ENCODE measurements around the gene DCX. TPM values are rescaled to one million over a fixed set of nuclear protein-coding genes. Genes with fewer than 3 reads are reported as not detected.

DCX gene
- polyA plus RNA-seq, 3 donors = not detected

DNA sequence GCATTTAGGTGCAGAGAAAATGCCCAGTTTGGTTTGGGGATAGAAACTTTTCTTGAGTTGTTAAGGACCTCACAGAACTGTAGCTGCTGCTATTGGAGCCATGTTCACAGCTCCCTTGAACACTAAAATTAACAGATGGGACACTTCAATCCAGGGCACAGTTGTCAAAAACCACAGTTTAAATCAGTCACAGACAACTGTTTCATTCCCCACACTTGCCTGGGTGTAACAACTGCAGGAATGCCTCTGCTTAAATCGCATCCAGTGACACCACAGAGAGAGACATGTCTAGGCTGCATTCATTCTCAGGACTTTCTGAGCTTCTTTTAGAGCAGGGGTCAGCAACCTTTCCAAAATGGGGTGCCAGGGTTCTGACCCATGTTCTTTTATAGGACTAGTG lies 129.0 kb downstream of the DCX start:
- no peak overlapping the region for H3K9ac ChIP-seq (ENCODE audit: insufficient read depth, low read length, poor library complexity, severe bottlenecking)
- Mint-ChIP-seq H3K27ac (no peak overlapping the region), H3K4me1 (no peaks in the 10 kb centered on the region), H3K36me3 (no peaks in the 10 kb centered on the region), H3K4me3 (no peak overlapping the region), H3K9me3 (peaks cover 0 to 2% (median 0%) of the 10 kb centered on the region in 7 donors), H3K27me3 (ENCODE audit: low read depth in 3 of 3) (peaks cover 0 to 6% (median 2%) of the 10 kb centered on the region in 3 donors)
- H2AFZ ChIP-seq (ENCODE audit: insufficient read depth, low read depth, low read length, poor library complexity, severe bottlenecking) = no peak overlapping the region
- H3K9me3 ChIP-seq (replicated peaks in 1 of 2; ENCODE audit: control insufficient read depth in 1 of 2, insufficient read depth in 1 of 2, low read length in 2 of 2) = no peaks in the 10 kb centered on the region
- no peaks in the 10 kb centered on the region for H3K79me2 ChIP-seq (ENCODE audit: insufficient read depth, low read length)
- H3K4me1 ChIP-seq (ENCODE audit: control insufficient read depth in 1 of 2, insufficient read depth in 2 of 2, low read length in 2 of 2) = no peaks in the 10 kb centered on the region
- H3K4me3 ChIP-seq (replicated peaks in 1 of 3; ENCODE audit: low read depth in 2 of 3, low read length in 3 of 3) = no peak overlapping the region
- TF ChIP-seq, protein P1, sequence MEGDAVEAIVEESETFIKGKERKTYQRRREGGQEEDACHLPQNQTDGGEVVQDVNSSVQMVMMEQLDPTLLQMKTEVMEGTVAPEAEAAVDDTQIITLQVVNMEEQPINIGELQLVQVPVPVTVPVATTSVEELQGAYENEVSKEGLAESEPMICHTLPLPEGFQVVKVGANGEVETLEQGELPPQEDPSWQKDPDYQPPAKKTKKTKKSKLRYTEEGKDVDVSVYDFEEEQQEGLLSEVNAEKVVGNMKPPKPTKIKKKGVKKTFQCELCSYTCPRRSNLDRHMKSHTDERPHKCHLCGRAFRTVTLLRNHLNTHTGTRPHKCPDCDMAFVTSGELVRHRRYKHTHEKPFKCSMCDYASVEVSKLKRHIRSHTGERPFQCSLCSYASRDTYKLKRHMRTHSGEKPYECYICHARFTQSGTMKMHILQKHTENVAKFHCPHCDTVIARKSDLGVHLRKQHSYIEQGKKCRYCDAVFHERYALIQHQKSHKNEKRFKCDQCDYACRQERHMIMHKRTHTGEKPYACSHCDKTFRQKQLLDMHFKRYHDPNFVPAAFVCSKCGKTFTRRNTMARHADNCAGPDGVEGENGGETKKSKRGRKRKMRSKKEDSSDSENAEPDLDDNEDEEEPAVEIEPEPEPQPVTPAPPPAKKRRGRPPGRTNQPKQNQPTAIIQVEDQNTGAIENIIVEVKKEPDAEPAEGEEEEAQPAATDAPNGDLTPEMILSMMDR (IDR thresholded peaks at IDR 0.05) = no peak
- H3K36me3 ChIP-seq (replicated peaks in 1 of 2; ENCODE audit: control insufficient read depth in 1 of 2, insufficient read depth in 2 of 2, low read length in 2 of 2) = no peaks in the 10 kb centered on the region
- no peak overlapping the region for H3K27ac ChIP-seq (ENCODE audit: low read depth in 1 of 2, low read length in 2 of 2)
- no peak for DNase-seq
- H3K27me3 ChIP-seq (ENCODE audit: control insufficient read depth in 2 of 2, insufficient read depth in 2 of 2, low read length in 2 of 2) = peaks cover 0 to 2% of the 10 kb centered on the region in 2 donors
- intact Hi-C loops (cut with micrococcal nuclease) = no loop called here
- no peak overlapping the region for H3K4me2 ChIP-seq (replicated peaks; ENCODE audit: extremely low read depth, low read length, poor library complexity, severe bottlenecking)
- WGBS (ENCODE audit: insufficient coverage) = 86% methylated on average over 1 of the region's 1 CpG
- H4K20me1 ChIP-seq (ENCODE audit: insufficient read depth, low read length) = no peaks in the 10 kb centered on the region

GRCh38 chrX:111282139-111282538 lies 129.9 kb downstream of the DCX start:
- H3K27me3 Mint-ChIP-seq (ENCODE audit: low read depth in 3 of 3) = peaks cover 0 to 6% (median 2%) of the 10 kb centered on the region in 3 donors
- no peak overlapping the region for H3K4me3 ChIP-seq (replicated peaks in 1 of 3; ENCODE audit: low read depth in 2 of 3, low read length in 3 of 3)
- H3K4me1 Mint-ChIP-seq = no peaks in the 10 kb centered on the region
- H4K20me1 ChIP-seq (ENCODE audit: insufficient read depth, low read length) = no peaks in the 10 kb centered on the region
- no peak overlapping the region for H3K9ac ChIP-seq (ENCODE audit: insufficient read depth, low read length, poor library complexity, severe bottlenecking)
- H3K36me3 Mint-ChIP-seq = no peaks in the 10 kb centered on the region
- H3K36me3 ChIP-seq (replicated peaks in 1 of 2; ENCODE audit: control insufficient read depth in 1 of 2, insufficient read depth in 2 of 2, low read length in 2 of 2) = no peaks in the 10 kb centered on the region
- peaks cover 0 to 2% (median 0%) of the 10 kb centered on the region in 7 donors for H3K9me3 Mint-ChIP-seq
- TF ChIP-seq, protein P1 (IDR thresholded peaks at IDR 0.05) = no peak
- H3K4me1 ChIP-seq (ENCODE audit: control insufficient read depth in 1 of 2, insufficient read depth in 2 of 2, low read length in 2 of 2) = no peaks in the 10 kb centered on the region
- no peak overlapping the region for H3K27ac ChIP-seq (ENCODE audit: low read depth in 1 of 2, low read length in 2 of 2)
- H3K27ac Mint-ChIP-seq = no peak overlapping the region
- intact Hi-C loops (cut with micrococcal nuclease) = no loop called here
- no peak for DNase-seq
- H3K27me3 ChIP-seq (ENCODE audit: control insufficient read depth in 2 of 2, insufficient read depth in 2 of 2, low read length in 2 of 2) = peaks cover 0 to 2% of the 10 kb centered on the region in 2 donors
- no peak overlapping the region for H3K4me2 ChIP-seq (replicated peaks; ENCODE audit: extremely low read depth, low read length, poor library complexity, severe bottlenecking)
- WGBS (ENCODE audit: insufficient coverage) = 92% methylated on average over 4 of the region's 6 CpGs
- H2AFZ ChIP-seq (ENCODE audit: insufficient read depth, low read depth, low read length, poor library complexity, severe bottlenecking) = no peak overlapping the region
- H3K9me3 ChIP-seq (replicated peaks in 1 of 2; ENCODE audit: control insufficient read depth in 1 of 2, insufficient read depth in 1 of 2, low read length in 2 of 2) = no peaks in the 10 kb centered on the region
- no peak overlapping the region for H3K4me3 Mint-ChIP-seq
- H3K79me2 ChIP-seq (ENCODE audit: insufficient read depth, low read length) = no peaks in the 10 kb centered on the region
